Gastrocnemius medialis (tissue), 4 donors: ENCODE measurements around the gene KAZN.

Experiments
- POLR2A ChIP-seq, 2 donors: fragments of 450-650 bp; IDR thresholded peaks; one replicate each; pipeline ENCODE4 v1.6.1; 2017; ENCODE audit warnings: antibody characterized with exemption in 2 of 2, mild to moderate bottlenecking in 2 of 2, moderate library complexity in 2 of 2
- TF ChIP-seq, protein P1 (sequence below), 5 experiments: fragments of 450-650 bp in 3 of 5; fragments of 200-600 bp in 2 of 5; sonication (generic) in 2 of 5; IDR thresholded peaks in 4 of 5; conservative IDR thresholded peaks in 1 of 5; 1 replicate in 4 of 5; 2 replicates in 1 of 5; pipeline ENCODE4 v1.5.1; 2016 to 2019; ENCODE audit warnings: antibody characterized with exemption in 5 of 5, mild to moderate bottlenecking in 3 of 5, moderate library complexity in 3 of 5

GRCh38 chr1:14728516-14728915, 130.0 kb downstream of the KAZN start:
- TF ChIP-seq, protein P1, sequence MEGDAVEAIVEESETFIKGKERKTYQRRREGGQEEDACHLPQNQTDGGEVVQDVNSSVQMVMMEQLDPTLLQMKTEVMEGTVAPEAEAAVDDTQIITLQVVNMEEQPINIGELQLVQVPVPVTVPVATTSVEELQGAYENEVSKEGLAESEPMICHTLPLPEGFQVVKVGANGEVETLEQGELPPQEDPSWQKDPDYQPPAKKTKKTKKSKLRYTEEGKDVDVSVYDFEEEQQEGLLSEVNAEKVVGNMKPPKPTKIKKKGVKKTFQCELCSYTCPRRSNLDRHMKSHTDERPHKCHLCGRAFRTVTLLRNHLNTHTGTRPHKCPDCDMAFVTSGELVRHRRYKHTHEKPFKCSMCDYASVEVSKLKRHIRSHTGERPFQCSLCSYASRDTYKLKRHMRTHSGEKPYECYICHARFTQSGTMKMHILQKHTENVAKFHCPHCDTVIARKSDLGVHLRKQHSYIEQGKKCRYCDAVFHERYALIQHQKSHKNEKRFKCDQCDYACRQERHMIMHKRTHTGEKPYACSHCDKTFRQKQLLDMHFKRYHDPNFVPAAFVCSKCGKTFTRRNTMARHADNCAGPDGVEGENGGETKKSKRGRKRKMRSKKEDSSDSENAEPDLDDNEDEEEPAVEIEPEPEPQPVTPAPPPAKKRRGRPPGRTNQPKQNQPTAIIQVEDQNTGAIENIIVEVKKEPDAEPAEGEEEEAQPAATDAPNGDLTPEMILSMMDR (IDR thresholded peaks at IDR 0.05 in 4 of 5, conservative IDR thresholded peaks at IDR 0.05 in 1 of 5), result no peak
- no peak for TF ChIP-seq POLR2A (IDR thresholded peaks at IDR 0.05)
